HG02571 (cell line): ENCODE measurements around the gene HLF.

Experiments used
- ATAC-seq: cut with Tn5 transposase; IDR thresholded peaks from one replicate; pipeline ENCODE4 v1.9.1; 2021; ENCODE audit warnings: mild to moderate bottlenecking, moderate library complexity; ENCODE audit not compliant: unreplicated experiment

HLF gene

DNA sequence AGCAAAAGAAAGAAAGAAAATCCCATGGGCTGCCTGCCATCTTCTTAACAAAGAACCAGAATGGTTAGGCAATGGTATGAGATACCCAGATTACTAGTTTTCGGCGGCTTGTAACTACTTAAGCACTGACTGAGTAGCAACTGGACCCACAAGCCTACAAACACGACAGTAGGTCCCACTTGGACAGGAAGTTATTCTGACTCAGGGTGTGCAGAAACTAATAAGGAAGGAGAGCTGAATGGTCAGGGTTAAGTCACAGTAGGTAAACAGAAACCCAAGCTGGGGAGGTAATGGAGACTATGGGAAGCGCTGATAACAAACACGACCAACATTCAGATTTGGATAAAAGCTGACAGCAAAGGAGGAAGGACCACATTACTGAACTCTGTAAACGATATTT lies 10.4 kb upstream of the HLF start:
- ATAC-seq = no peak

DNA sequence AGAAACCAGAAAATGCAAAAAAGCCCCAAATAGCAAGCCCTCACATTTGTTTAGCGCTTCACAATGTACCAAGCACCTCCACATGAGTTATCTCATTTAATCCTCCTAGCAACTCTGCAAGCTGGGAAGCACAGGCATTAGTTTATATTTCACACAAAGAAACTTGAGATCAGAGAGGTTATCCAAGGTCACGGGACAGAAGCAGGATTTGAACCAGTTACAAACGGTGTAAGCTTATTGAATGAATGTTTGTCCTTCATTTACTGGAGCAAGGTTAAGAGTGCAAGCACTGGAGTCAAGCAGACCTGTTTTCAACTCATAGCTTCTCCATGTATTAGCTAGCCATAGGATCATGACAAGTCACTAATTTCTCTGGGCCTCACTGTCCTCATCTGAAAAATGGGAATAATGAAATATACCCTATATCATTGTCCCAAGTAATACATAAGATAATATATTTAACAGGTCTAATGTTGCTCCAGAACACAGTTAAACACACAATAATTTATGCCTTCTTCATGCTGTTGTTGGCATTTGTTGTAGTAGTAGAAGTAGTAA lies 6.1 kb upstream of the HLF start:
- ATAC-seq = no peak

DNA sequence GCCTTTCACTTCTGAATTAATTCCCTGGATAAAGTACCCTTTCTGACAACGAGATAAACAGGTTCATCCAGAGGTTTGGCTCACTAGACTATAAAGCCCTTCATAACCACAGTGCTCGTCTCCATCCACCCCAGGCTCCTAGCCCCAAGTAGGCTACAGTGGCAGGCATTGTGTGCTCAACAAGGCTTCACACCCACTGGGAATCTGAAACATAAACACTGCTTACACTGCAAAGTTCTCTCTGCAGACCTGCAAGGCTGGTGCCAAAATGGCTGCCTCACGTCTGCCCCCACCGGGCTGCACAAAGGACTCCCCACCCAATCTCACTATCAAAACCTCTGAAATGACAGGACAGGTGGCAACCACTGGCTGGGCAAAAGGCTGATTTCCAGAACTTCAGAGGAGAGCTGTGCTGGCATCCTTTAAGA lies 5.1 kb upstream of the HLF start:
- no peak for ATAC-seq

DNA sequence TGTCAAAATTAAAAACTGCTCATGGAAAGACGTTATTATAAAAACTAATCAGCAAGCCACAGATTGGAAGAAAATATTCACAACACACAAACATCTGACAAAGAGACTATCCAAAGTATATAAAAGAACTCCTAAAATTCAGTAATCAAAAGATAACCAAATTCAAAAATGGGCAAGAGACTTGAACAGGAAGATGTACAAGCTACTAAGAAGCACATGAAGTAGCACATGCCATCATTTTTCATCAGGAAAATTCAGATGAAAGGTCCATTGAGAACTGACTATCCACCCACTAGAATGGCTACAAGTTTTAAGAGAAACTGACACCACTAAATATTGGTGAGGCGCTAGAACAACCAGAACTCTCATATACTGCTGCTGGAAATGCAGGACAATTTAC lies 3.4 kb upstream of the HLF start:
- no peak for ATAC-seq

DNA sequence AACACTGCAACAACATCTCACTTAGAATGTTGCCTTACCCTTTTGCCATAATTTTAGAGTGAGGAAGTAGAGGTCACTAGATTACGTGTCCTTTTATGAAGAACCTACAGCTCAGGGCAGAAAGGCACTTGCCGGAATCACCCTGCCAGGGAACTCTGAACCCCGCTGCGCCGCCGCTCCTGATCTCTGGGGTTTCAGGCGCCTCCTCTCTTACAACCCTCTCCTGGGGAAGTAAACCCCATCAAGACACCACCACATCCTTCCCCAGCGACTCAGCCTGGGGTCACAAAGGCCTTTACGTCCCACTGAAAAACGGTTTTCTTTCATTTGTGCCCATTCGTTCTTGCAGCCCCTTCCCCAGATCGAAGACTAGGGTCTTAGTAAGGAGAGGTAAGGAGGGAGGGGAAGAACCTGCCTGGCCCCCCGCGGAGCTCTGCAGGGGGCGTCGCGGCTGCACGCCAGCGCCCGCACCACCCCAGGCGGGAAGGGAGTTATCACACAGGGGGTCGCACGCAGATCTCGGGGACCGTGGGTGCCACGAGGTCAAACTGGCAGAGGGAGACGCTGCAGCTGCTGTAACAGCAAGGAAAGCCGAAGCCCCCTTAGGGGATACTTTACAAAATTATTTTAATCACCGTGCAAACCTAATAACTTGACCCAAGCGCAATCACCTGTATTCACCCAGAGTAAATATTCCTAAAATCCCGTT lies 1.0 kb upstream of the HLF start:
- no peak for ATAC-seq

DNA sequence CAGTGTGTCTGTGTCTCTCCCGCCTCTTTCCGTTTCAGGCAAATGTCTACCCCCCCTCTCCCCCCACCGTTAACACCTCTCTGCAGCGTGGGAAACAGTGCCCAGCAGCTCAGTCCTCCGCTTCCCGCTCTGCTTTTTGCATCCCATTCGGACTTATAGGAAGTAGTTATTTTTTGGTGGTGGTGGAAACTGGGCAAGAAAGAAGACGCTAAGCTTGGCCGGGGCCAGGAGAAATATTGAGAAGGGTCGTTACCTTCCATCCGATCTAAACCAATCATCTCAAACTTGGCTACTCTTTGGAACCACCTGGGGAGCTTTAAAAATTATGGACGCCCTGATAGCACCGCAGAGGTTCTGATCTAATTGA lies 499 bp upstream of the HLF start:
- ATAC-seq = no peak

DNA sequence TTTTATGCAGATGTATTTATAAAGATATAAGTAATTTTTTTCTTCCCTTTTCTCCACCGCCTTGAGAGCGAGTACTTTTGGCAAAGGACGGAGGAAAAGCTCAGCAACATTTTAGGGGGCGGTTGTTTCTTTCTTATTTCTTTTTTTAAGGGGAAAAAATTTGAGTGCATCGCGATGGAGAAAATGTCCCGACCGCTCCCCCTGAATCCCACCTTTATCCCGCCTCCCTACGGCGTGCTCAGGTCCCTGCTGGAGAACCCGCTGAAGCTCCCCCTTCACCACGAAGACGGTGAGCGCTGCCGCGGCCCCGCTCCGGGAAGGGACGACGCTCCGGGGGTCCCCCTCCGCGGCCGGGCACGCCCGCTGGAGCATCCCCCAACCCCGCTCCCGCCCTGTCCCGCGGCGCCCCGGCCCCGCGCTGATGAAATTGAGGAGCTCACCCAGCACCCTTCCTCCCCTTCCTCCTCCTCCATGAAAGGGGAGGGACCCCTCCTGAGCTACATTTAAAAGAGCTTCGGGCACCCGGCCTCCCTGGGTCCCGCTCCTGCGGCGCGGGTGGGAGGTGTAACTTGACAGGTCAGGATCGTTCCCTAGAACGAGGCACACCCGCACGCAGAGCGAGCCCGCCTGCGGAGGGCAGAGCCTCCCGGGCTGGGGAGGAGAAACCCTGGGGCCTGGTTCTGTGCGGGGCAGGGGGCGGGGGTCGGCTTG lies 706 bp downstream of the HLF start:
- ATAC-seq = no peak

DNA sequence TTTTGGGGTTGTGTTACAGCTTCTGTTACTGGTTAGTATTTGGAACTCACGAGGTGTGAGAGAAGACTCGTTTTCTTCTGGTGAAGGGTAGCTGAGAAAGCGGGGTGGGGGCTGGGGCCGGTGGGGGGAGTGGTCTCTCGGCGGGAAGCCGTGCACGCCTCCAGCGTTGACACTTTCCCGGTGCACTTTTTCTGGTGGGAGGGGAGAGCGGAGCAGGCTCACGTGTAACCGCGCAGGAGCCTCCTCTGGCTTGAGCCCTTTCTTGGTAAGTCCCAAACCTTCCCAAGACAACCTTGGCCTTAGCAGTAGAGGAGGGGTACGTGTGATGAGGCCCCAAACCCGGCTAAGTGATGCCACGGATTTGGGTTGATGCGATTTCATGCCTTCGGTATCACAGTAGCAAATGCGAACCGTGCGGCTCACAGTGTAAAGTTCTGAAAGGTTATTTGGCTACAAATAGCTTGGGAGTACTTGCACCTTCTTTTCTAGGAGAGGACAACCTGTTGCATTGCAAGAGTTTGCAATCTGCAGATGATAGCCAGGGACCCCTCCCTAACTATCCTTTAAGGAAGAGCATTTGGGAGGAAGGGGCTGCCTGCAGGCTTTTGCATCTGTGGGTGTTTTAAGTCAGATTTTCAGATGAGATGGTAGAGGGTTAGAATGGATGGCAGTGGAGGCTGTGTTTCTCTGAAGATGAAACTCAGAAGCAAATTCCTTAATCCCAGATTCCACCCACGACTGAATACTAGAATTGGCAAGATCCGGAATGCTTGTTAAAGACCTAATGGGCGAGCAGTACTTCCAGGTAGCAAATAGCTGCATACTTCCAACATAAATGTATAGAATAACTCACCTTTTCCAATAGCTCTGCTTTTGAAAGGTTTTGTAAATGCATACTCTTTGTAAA lies 1.5 kb downstream of the HLF start:
- no peak for ATAC-seq

DNA sequence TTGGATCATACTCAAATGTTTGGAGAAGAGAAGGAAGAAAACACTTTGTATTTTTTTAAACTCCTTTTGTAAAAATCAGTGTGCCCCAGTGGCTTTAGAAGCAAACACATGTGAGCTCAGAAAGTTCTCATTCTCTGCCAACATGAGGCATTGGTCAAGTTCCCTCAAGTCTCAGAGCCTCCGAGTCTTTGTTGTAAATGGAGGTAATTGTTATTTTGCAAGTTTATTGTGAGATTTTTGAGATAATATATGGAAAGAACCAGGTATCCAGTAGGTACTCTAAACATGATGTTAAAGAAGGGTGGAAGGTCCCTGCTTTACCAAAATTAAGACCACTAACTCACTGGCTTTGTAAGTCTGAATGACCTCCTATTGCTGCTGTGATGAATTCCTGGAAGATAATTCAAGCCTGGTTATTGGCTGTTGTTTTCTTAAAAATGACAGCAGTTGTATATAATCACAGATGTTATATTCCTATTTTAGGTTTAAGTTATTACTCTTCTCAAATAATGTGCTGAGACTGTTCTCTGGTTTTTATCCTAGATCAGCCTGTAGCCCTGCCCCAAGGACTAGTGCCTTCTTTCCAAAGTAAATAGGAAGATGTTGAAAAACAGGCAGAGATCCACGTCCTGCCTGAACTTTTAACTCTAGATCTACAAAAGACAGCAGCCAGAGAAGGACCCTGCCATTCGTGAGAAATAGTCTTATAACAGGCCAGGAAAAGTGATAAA lies 2.4 kb downstream of the HLF start:
- ATAC-seq = no peak

DNA sequence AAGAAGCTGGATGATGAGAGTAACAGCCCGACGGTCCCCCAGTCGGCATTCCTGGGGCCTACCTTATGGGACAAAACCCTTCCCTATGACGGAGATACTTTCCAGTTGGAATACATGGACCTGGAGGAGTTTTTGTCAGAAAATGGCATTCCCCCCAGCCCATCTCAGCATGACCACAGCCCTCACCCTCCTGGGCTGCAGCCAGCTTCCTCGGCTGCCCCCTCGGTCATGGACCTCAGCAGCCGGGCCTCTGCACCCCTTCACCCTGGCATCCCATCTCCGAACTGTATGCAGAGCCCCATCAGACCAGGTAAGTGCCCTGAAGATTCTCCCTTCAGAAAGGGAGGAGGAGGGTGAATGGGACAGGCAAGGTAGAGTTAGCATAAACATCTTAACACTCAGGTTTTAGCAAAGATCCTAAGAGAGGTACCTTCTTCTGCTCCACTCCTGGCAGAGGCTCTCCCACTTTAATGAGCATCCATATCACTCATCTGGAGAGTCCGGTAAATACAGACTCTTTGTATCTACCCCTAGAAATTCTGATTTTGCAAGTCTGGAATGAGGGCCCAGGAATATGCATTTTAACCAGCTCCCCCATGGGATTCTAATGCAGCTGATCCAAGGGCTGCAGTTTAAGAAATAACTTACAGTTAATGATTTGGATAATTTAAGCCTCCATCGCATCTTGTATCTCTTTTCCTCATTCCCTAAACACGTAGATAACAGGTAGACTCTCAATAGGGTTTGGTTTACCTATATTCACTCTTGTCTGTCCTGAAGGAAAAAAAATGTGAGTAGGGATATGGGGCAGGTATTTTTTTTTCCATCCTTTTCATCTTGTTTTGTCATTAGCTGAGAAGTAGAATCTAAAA lies 3.3 kb downstream of the HLF start:
- no peak for ATAC-seq

DNA sequence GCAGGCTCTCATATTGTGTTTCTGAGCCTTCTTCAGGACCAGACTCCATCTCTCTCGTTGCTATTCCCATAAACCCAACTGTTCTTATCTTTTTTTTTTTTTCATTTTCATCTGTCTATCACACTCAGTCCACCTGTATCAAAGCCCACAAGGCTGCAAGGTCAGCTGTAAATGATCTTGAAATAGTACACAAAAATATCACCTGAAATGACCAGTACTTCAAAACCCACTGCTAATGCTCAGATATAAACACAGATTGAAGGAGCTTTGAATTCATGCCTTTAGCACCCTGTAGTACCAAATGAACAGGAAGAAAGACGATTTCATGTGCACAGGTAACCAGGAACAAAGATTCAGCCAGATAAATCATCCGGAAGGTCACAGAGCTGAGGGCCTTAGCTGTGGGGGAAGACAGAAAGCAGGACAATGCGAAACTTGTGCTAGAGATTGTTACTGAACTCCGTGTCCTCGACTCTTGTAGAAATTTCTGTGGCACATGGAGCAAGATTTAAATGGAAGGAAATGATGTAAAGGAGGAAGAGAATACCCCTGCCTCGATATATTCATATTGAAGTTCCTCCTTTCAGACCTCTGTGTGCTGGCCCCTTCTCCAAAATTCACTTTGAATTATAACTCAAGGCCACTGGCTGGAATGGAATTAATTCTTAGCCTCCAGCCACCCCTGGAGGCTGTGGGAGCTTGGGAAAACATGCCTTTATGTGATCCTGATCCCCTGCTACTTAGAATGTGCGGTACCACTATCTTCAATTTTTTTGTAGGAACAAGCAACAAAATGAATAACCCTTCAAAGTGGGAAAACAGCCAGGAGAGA lies 4.1 kb downstream of the HLF start:
- no peak for ATAC-seq

DNA sequence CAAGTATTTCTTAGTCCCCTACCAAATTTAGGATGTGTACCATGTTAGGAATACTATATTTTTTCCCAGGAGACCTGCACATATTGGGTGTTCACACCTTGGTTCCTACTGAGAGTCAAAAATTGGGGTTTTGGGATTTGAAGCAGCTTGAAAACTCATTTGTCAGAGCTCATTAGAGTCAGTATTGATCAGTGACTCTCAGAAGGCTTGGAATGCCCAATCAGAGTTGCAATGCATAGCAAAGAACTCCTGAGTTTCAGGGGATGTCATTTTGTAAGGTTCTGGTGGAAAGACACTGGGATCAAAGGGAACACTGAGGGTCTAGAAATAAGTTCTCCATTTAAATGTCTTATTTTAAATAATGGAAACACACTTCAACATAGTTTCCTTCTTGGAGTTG lies 5.1 kb downstream of the HLF start:
- no peak for ATAC-seq

DNA sequence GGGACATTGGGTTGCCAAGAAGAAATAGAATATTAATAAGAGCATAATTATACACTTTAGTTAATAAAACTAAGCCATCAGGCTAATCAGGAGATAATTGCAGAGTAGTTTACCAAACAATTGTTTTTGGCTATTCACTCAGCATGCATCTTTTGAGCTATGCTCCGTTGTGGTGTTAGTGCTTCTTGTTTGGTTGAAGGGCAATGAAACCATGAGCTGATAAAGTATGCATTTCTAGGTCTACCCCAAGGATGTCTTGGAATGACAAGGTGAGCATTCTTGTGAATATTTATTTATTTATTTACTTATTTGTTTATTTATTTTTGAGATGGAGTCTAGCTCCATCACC lies 6.4 kb downstream of the HLF start:
- no peak for ATAC-seq

DNA sequence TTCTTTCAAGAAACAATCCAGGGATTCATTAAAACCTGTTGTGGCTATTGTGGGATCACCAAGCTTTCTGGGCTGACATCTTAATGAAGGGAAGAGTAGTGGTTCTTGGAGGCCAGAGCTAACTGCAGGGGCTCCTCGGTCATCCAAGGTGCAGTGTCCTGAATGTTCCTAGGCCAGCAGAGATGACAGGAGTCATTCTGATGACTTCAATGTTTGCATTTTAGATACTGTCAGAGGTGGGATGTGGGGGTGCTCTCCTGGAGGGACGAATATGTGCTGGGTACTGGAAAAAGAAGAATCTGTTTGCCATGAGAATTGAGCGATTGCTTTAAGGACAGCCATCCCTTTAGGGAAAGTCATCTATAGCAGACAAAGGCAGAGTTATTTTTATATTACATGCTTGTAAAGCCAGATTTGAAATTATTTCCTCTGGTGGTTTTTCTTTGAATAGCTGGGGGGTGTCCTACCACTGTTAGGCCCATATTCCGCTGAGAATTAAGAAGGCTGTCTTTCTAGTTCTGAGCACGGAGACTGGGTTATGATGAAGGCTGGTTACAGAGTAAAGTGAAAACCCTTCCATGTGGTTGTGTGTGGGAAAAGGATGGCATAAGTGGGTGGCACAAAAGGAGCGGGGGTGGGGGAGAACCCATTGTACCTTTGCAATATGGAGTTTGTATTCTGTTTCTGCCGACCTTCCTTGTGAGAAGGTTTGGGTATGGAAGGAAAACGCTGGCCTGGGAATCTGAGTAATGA lies 7.4 kb downstream of the HLF start:
- no peak for ATAC-seq

DNA sequence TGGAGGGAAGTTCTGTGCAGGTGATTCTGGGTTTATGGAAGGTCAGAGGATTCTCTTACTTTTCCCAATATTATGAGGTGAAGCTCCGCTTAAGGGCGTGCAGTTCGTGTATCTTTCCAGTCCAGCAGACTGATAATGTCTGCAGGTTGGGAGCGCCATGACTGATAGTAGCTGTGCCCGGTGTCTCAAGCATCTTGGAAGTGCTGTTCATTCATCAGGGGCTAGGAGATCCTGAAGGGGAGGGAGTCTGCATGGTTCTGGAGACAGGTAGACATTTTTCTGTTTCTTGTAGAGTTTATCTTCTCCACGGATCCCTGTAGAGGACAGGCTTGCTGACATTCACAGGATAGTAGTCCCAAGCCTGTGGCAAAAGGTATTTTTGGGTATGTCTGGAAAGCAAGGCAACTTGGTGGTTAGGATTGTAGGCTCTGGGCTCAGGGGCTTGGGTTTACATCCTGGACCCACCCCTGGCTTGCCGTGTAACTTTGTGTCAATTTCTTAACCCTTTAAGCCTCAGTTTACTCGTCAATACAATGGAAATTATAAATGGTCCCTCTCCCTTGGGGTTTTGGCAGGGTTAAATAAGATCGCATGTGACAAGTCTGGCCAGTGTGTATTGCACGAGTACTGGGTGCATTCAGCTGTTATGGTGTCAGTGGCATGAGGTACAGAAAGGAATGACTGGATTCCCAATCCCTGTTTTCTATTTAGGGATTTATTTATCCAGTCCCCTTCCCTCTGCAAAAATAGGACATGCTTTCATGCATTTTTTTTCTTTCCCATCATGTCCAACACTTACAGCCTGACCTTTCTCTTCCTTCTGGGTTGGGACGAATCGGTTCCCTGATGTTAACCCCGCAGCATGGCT lies 8.2 kb downstream of the HLF start:
- no peak for ATAC-seq

DNA sequence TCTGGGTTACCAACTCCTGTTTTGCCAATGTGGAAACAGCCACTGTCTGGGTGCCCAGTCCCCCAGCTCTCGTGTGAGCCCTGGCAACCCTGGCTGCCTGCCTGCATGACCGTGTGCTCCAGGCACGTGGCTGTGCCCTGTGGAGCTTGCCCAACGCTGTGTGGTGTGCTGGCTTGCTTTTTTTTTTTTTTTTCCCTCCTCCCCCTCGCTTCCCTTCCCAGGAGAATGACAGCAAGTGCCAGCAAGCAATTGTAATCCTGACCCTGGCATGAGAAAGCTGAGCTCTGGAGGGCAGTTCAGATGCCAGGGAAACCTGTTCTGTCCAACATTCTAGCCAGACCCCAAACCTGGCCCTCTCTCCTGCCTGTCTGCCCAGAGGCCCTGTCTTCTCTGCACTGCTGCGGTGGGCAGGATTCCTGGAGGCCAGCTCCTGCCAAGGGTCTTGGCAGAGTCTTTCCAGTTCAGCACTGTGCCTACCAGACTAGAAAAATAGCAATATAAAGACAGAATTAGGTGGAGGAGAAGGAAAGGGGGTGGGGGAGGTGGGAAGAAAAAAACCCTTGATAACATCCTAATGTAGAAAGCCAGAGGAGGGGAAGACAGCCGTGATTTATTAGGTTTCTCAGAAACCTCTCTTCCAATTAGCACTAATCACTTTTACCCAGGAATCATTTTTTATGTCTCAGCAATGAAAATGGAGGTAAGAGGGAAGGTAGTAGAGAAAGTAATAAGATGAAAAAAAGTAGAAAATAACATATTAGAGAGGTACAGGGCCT lies 9.0 kb downstream of the HLF start:
- ATAC-seq = no peak
